IPS-NIHi11 (cell line): ENCODE data around the gene GRK4.
"Not testable (repeated sequence)": the region's sequence is repeated elsewhere in the genome, so short reads cannot be mapped to it uniquely, and the experiment has no call there.

Source experiments
- DNase-seq: peaks from one replicate; pipeline ENCODE4 v3.0.0; 2012; ENCODE audit warnings: mixed read lengths, low spot score

Gene GRK4

GRCh38 chr4:3041192-3042142 lies 78.1 kb downstream of the GRK4 start:
- DNase-seq: peak; percentile 39

- DNase-seq: no peak
Observed at GRCh38 chr4:3042226-3042625, 78.9 kb downstream of the GRK4 start.

- DNase-seq: no peak
Observed at GRCh38 chr4:3043282-3044020, 80.1 kb downstream of the GRK4 start.

- DNase-seq: no peak
Observed at GRCh38 chr4:3044870-3045819, 81.8 kb downstream of the GRK4 start.

- no peak for DNase-seq
Observed at GRCh38 chr4:3046162-3046561, 82.8 kb downstream of the GRK4 start.

GRCh38 chr4:3046623-3047022 lies 83.3 kb downstream of the GRK4 start:
- DNase-seq: no peak

GRCh38 chr4:3047464-3048286 lies 84.3 kb downstream of the GRK4 start:
- peak; percentile 66 for DNase-seq

- DNase-seq: not testable (repeated sequence)
Observed at GRCh38 chr4:3051141-3051897, 87.9 kb downstream of the GRK4 start.

GRCh38 chr4:3054169-3054759 lies 90.9 kb downstream of the GRK4 start:
- no peak for DNase-seq

- no peak for DNase-seq
Observed at GRCh38 chr4:3059943-3060342, 96.6 kb downstream of the GRK4 start.

- no peak for DNase-seq
Observed at GRCh38 chr4:3060946-3061345, 97.6 kb downstream of the GRK4 start.

GRCh38 chr4:3062471-3062870 lies 99.1 kb downstream of the GRK4 start:
- no peak for DNase-seq

GRCh38 chr4:3065551-3065950 lies 102.2 kb downstream of the GRK4 start:
- DNase-seq: no peak

- no peak for DNase-seq
Observed at GRCh38 chr4:3066836-3067400, 103.5 kb downstream of the GRK4 start.

- DNase-seq: no peak
Observed at GRCh38 chr4:3067473-3068001, 104.2 kb downstream of the GRK4 start.

- no peak for DNase-seq
Observed at GRCh38 chr4:3069661-3070199, 106.4 kb downstream of the GRK4 start.

GRCh38 chr4:3070709-3071500 lies 107.5 kb downstream of the GRK4 start:
- DNase-seq: no peak

GRCh38 chr4:3071811-3072210 lies 108.4 kb downstream of the GRK4 start:
- no peak for DNase-seq
